HG03066 (cell line): Measurements from ENCODE around the gene EIF5.

Source experiments
- ATAC-seq: cut with Tn5 transposase; IDR thresholded peaks from one replicate; pipeline ENCODE4 v1.9.1; 2021; ENCODE audit warnings: low read depth; ENCODE audit not compliant: unreplicated experiment

The EIF5 gene

DNA sequence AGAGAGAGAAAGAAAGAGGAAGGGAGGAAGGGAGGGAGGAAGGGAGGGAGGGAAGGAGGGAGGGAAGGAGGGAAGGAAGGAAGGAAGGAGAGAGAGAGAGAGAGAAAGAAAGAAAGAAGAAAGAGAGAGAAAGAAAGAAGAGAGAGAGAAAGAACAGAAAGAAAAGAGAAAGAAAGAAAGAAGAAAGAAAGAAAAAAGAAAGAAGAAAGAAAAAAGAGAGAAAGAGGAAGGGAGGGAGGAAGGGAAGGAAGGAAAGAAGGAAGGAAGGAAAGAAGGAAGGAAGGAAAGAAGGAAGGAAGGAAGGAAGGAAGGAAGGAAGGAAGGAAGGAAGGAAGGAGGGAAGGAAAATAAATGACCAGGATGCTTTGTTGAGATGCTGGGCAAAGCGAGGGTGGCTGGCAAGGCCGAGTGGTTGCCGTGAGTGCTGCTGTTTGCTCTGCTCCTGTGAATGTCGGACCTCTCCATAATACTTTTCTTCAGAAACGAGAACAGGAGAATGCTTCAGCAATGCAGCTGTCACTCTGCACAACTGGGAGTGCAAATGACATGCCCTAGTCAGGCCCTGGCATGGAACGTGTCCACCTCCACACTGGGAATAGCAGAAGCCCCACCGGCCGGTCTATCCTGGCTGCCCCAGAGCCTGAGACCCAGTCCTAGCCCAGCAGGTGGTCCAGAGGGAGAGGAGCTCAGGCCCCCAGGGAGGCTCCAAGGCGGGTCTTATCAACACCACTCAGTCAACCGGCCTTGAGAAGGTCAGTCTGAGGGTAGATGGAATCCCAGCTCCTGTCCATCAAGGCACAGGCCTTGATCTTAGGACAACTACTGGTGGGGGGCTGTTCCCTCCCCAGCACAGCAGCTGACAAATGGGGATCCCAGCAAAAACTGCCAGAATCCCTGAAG is 25.1 kb upstream of the EIF5 start:
- no peak for ATAC-seq

DNA sequence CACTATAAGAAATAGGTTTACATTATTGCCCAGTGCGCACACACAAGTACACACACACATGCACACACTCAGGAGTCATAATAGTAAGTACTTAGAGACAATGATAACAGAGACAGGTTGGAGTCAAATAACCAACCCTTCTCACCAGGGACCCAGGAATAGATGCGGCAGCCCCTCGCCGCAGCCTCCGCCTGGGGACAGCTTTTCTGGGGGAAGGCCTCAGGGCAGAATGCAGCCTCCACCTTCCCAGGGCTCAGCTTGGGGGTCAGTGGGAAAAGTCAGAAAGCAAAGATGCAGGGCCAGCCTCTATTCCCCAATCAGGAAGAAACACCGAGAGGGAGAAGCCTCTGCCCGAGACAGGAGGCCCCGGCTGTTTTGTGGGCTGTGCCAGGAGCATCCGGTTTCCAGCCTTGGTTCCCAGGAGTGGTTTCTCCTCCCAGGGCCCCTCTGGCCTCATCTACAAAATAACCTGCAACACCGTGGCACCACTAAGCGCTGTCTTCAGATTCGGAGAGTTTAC is 23.4 kb upstream of the EIF5 start:
- ATAC-seq = no peak

DNA sequence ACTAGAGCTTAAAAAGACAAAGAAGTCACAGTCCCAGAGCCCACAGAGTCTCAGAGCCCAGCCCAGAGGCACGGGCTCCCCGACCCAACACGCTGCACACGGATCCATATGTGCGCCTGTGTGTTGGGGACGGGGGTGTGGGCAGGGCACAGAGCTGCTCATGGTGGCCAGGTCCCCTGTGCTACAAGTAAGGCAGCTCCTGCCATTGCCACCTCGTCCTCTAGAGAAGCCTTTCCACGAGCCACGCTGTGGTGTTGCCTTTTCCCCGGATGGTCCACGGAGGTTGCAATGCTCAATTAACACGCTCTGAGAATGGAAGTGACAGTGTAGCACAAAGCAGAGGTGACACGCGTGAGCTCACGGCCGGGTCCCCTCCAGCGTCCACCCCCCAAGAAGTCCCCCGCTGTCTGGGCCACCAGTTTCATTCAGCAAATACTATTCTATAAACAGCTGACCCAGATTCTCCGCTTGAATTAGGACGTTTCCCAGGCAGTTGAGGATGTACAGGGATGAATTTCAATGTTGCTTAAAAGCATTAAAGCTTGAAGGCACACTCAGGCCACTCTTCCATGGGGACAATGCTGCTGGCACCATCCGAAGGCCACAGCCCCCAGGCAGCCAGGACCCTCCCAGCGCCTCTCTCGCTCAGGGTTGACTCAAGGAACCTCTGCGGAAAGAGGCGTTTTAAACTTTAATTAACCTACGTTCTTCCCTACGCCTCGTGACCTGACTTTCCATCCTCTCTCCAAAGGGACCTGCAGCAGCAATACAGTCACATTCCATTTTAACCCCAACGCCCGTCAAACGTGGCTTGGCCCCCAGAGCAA is 22.7 kb upstream of the EIF5 start:
- no peak for ATAC-seq

DNA sequence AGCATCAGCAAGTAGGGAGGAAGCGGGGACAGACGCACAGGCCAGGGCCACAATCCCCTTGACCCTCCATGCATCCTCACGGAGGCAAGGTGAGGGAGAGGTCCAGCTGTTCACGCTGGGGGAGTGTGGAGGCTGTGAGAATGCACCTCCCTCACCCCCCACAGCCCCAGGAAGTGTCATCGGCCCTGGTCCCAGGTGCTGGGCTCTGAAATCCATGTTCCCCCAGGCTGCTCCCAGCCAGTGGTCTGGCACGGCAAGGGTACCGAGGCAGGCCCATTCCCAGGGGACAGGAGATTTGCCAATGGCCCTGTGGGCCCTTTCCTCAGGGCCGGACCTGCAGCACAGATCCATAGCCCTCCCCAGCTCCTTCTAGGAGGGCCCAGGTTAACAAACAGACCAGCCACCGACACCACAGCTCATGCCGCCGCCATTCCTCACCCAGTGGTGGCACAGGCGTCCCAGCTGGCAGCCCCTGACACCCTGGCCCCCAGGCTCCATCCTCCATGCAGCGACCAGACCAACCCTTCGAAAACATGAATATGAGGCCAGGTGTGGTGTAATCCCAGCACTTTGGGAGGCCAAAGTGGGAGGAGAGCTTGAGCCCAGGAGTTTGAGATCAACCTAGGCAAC is 21.9 kb upstream of the EIF5 start:
- ATAC-seq = no peak

DNA sequence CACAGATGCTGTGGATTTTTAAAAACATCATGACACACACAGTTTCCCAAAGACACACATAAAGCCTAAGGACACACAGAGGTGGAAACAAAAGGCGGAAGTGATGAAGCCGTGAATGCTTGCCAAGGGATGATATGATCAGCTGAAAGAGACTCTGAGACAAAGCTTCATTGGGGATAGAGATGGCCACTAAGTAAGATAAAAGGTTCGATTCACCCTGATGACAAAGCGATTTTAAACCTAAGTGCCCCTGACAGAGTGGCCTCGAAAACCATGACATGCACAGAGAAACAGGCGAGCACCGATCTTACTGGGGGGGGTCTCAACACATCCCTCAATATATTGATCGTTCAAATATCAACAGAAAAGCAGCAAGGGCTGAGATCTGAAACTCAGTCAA is 20.3 kb upstream of the EIF5 start:
- no peak for ATAC-seq

DNA sequence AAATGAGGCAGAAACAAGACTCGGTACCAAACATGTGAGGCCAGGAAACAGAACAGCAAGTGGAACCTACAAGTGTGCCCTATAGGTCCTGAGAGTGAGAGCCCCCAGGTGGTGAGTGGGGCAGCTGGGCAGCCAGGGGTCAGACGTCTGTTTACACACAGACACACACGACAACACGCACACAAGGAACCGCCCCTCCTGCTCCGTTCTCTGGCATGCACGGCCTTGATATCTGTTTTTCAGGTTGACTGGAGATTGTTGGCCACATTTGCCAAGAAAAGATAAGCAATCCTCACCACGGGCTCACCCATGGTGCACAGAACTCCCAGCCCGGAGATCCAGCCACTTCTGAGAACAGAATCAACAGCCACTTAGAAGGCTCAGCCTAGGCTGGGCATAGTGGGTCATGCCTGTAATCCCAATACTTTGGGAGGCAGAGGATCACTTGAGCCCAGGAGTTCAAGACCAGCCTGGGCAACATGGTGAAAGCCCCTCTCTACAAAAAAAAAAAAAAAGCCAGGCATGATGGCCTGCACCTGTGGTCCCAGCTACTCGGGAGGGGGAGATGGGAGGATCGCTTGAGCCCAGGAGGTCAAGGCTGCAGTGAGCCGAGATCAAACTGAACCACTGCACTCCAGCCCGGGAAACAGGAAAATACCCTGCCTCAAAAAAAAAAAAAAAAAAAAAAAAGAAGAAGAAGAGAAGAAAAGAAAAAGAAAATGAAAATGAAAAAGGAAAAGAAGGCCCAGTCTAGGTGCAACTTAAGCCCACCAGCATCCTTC is 19.4 kb upstream of the EIF5 start:
- no peak for ATAC-seq

DNA sequence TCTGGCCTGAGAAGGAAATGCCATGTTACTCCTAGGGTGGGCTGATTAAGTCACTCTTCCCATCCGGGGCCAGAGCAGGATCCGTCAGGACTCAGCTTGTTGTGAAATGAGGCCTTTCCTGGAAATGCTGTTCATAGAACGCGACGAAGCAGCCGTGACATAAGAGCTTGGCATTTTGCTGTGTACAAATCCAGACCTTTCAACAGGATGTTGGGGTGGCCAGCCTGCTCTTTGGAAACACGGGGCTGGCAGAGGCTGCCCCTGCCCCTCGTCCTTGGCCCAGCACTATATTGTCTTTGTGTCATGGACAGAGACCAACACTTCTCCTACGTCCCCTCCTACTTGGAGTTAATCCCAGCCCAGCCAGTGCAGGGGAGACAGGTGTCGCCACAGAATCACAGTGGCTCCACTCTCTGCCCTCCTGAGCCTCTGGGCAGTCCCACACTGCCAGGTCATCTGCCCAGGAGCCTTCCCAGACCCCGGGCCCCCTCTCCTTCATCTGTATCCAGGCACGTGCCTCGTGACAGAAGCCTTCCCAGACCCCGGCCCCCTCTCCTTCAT is 18.6 kb upstream of the EIF5 start:
- no peak for ATAC-seq

DNA sequence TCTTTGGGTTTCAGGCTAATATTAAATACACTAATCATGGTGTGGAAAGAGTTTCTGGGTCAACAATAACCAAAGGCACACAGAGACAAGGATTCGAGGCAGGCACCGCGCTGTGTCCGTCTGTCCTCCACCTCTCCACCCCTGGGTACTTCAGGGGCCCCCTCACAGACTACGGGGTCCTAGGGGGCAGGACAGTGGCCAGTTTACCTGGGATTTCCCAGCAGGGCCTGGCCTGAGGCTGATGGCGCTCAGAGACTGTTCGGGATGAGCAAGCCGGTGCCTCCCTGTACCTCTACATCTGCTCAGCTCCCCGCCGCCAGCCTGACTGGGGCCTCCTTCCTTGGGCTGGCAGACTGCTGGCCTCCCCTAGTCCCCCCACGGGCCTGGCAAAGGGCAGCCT is 18.1 kb upstream of the EIF5 start:
- ATAC-seq = no peak

DNA sequence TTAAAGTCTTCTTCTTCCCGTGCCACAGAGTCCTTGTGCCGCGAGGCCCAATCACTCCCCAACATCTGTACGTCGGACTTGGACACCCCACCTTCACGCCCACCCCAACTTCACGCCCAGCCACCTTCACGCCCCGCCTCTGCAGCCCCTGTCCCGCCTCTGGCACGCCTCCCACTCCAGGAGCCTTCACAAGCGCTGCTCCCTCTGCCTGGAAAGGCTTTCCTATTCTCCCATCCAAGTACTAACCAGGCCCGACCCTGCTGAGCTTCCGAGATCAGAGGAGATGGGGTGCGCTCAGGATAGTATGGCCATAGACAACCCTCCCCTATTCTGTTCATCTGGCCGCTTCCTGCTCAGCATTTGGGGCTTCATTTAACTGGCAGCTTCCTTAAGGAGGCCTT is 17.3 kb upstream of the EIF5 start:
- no peak for ATAC-seq

DNA sequence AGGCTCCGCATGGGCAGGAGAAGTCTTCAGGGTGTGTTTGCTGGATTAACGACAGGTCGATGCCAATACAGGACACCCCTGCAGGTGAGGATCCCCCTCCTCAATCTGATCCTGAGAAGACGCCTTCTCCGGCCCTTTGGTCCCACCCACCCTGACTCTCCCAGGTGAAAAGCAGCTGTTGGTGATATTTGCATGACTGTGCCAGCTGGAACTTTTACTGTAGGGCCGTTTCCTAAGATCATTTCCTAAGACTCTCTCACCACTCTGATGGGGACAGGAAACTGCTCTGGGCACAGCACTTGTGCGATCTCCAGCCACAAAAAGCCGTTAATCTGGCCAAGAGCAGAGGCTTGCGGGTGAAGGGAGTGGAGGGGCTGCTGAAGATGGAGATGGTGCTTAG is 16.8 kb upstream of the EIF5 start:
- ATAC-seq = no peak

DNA sequence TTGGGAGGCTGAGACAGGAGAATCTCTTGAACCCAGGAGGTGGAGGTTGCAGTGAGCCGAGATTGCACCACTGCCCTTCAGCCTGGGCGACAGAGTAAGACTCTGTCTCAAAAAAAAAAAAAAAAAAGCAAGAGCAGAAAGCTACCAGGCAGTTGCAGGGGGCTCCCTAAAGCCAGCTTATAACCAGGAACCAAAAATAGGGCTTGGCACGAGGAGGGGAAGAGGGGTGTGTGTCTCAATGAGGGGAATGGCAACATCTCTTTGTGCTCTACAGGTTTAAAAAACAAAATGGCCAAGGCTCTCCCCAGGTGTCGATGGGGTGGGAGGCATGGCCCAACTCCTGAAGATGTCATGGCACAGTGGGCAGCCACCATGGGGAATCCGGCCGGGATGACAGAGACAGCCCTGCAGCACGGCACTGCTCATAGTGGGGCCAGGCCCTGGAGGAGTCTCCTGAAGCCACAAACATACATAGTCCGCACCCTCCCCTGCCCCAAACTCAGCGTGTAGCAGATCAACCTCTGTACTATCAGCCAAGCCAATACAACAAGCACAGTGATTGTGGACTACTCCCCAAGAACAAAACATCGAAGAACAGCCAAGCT is 16.0 kb upstream of the EIF5 start:
- no peak for ATAC-seq

DNA sequence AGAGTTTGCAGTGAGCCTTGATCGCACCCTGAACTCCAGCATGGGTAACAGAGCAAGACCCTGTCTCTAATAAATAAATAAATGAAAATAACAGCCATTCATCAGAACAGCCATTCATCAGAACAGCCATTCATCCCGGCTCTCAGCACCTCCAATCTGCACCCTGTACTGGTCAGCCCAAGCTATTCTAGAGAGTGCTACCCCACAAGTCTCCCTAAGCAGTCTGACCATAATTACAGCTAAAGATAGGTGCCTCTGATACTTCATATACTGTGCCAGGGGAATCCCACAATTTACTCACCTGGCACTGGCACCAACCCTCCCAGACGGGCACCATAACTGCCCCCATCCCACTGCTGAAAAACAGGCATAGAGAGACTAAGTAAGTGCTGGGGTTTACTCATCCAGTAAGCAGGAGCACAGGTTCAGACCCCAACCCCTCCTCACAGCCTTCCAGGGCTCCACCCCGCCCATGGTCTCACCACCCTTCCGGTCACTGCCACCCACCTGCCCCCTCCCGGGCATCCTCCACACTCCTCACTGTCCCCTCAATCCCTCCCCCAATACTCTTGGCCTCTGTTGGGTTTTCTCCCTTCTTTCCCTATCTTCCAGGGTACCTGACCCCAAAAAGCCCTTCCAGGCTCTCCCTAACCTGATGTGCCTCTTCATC is 15.2 kb upstream of the EIF5 start:
- peak; percentile 17 for ATAC-seq

DNA sequence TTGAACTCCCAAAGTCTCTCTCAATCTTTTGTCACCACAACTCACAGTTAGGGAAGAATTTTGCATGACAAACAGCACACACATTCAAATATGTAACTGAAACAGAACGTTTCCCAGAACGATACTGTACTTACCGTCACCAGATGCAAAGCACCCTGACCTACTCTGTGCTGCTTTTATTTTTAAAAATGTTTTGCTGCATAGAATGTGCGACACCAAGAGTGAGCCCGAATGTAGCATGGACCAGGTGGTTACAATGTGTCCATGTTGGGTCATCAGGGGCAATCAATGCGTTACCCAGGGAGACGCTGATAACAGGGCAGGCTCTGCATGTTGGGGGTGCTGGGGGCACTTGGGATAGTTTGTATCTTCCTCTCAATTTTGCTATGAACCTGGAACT is 14.6 kb upstream of the EIF5 start:
- ATAC-seq = peak; percentile 66

DNA sequence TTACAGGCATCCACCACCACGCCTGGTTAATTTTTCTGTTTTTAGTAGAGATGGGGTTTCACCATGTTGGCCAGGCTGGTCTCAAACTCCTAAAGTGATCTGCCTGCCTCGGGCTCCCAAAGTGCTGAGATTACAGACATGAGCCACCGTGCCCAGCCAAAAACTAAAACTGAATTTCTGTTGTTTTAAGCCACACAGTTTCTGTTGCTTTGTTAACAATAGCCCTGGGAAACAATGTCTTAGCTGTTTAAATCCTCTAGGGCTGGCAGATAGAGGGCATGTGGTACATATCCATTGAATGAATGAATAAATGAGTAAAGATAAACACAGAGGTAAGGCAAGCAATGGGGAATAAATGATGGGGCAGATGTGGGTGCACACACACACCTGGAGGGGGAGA is 8.0 kb upstream of the EIF5 start:
- no peak for ATAC-seq

DNA sequence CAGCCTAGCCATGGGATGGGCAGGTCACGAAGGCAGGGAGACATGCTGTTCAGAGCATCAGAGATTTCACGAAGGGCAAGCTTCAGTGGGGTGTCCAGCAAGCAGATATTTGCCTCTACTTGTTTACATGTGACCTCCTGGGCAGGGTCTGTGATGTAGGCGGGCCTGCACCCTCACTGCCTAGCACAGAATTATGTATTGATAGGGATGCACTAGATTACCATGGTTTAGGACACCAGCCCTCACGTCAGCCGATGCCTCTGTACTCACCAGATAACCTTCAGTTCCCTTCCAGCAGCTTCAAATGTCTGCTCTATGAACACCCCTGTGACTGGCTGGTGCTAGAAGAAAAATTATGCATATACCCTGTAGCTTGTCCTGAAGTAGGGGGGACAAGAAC is 5.1 kb upstream of the EIF5 start:
- no peak for ATAC-seq

DNA sequence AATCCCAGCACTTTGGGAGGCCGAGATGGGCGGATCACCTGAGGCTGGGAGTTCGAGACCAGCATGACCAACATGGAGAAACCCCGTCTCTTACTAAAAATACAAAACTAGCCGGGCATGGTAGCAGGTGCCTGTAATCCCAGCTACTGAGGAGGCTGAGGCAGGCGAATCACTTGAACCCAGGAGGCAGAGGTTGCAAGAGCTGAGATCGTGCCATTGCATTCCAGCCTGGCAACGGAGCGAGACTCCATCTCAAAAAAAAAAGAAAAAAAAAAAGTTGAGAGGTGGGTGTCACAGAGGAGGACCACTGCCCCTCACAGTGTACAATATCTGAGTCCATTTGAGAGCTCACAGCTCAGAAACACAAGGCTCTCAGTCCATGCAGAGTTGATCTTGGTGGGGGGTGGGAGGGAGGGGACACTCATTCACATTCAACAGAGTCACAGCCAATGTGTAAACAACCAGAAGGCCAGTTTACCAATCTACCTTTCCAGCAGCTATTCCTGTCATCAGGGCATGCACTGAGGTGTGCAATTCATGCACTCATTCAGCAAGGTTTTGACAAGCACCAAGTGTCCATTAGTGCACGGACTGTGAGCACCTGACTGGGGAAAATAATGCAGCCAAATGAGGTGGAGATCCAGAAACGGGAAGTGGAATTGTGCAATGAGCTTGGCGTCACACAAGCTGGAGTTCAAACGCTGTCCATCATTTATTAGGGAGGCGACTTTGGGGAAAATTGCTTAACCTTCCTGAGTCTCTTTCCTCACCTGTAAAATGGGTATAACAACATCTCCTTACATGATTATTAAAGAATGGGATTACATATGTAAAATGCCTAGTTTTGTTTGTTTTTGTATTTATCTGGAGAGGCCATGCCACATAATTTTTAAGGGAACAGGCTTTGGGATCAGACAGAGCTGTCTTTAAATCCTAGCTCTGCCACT is 4.4 kb upstream of the EIF5 start:
- ATAC-seq = no peak

DNA sequence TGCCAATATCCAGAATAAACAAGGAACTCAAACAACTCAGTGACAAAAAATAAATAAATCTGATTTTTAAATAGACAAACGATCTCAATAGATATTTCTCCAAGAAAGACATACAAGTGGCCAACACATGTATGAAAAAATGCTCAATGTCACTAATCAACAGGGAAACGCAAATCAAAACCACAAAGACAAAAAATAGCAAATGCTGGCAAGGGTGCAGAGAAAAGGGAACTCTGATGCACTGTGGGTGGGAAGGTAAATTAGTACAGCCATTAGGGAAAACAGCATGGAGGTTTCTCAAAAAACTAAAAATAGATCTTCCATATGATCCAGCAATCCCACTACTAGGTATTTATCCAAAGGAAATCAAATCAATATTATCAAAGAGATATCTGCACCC is 3.5 kb upstream of the EIF5 start:
- ATAC-seq = no peak
